Measurements from ENCODE around the gene ADAD2.
A peak's percentile ranks its signal among the peaks of the same experiment; 100 is the strongest.

The ADAD2 gene

DNA sequence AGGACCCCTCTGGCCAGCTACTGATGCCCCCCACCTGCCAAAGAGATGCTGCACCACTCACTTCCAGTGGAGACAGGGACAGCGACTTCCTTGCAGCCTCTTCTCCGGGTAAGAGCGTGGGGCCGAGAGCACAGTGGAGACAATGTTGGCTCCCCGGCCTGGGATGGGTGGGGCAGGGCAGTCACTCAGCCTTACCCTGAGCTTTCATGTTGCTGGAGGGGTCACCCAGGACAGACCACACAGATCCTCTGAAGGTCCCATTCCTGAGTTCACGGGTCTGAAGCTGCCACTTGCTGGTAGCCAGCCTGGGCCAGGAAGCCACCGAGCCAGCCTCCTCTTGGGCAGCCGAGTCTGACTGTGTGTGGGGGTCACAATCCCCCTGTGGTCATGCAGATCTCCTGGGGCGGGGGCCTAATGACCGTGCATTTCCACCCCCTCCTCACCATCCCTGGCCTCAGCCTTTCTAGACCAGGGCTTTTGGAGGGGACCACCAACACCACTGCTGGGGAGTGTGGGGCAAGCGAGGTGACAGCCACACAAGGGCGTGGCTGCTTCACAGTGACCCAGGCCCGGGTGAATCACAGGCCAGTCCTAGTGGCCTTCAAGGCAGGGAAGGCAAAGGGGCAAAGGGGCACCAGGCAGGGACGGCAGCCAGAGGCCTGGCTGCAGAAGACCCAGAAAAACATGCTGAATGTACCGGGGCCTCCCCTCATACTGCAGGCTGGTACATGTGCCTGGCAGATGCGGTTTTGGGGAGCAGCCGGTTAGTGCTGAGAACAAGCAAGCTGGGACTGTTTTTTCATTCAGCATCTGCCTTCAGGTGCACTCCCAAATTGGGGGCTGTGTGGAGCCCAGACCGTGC lies 14.5 kb upstream of the ADAD2 start:
- DNase-seq (ENCODE audit: low spot score), result no peak

- peak; percentile 54 for DNase-seq (ENCODE audit: low spot score)
Measured at GRCh38 chr16:84177741-84178073, 13.2 kb upstream of the ADAD2 start.

DNA sequence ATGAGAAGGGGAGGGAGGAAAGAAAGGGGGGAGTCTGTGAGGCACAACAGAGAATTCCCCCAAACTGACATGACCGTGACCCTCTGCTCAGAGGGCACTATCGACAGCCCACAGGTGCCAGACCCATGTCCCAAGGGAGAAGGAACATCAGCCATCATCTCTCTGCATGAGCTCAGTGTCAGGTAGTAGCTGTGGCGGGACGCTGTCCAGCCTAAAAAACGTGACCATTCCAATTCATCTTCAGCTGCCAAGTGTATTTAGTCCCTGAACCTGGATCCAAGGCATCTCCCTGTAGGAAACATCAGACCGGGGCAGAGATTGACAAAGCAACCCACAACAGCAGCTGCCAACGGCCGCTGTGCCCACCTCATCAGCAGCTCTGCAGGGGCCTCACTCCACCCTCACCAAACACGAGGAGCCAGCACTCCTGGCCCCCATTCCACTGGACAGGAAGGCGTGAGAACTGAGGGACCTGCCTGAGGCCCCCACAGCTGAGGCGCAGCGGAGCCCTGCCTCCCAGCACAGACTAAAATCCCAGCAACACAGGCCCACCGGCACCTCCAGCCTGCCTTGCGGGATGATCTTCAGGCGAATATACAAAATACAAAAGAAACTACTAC lies 12.7 kb upstream of the ADAD2 start:
- DNase-seq (ENCODE audit: low spot score), result no peak

DNA sequence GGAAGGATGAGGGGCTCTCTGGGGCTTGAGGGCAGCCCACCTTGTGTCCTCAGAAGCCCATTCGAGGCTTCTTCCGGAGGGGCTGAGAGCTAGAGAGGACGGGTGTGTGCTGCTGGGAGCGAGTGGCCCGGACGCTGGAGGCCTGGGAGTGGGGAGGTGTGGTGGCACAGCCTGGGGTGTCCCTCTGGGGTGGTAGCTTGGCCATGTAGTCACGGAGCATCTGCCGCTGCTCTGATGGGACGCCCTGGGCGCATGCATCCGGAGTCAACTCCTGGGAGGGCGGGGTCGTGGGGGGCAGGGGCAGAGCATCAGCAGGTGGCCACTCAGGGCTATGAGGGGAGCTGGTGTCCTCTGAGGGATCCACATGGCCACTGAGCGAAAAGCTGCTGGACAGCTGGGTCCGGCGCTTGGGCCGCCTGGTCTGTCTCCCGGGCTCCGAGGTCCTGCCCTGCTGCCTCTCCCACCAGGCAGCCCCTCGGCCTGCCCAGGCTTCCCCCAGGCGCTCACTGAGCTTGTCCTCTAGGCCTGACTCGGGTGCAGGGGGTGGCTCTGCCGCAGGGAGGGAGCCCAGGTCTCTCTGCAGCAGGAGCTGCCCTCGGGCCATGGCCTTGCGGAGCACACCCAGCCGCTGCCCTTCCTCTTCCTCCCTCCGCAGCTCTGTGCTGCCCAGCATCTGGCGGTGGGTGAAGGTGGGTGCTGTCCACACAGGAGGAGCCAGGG lies 11.9 kb upstream of the ADAD2 start:
- no peak for DNase-seq (ENCODE audit: low spot score)

- DNase-seq (ENCODE audit: low spot score), result no peak
Measured at GRCh38 chr16:84179612-84180320, 11.2 kb upstream of the ADAD2 start.

DNA sequence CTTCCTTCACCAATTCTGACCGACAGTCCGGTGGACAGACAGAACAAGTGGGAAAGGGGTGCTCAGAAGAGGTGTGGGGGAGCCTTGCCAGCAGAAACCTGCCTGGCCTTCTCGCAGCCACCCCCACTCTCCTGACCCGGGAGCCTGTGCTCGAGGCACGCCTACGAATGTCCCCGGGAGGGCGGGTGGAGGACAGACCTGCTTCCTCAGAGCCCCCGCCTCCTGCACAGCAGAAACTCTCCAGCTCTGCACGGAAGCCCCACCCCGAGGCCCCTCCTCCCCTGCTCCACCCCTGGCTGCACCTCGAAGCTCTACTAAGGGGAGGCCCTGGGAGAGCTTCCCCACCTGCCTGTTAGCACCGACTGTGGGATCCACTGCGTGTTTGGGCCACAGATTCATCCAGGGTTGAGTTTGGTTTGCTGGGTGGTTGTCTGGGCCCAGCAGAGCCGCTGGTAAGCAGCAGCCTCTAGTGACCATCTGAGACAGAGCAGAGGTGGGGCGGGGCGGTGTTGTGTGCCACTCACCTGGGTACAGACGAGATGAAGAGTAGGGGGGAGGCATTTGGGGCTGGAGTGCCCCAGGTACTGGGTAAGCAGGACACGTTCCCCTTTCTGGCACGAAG lies 10.3 kb upstream of the ADAD2 start:
- no peak for DNase-seq (ENCODE audit: low spot score)

- DNase-seq (ENCODE audit: low spot score), result no peak
Measured at GRCh38 chr16:84181144-84181915, 9.6 kb upstream of the ADAD2 start.

DNA sequence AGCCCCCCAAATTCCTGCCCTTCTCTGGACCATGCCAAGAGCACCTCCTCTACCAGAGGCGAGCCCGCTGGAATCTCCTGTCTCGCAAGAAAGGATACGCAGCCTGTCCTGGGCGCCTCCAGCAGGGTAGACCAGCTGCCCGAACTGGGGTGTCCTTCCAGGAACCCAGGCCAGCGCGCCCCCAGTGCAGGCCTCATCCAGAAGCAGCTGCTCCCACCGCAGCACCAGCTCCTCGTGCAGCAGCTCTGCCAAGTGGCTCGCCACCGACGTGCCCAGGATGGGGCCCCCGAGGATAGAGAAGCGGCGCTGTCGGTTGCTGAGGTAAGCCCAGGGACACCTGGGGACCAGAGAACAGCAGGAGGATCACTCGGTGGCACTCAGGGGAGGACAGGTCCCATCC lies 8.9 kb upstream of the ADAD2 start:
- no peak for DNase-seq (ENCODE audit: low spot score)

DNA sequence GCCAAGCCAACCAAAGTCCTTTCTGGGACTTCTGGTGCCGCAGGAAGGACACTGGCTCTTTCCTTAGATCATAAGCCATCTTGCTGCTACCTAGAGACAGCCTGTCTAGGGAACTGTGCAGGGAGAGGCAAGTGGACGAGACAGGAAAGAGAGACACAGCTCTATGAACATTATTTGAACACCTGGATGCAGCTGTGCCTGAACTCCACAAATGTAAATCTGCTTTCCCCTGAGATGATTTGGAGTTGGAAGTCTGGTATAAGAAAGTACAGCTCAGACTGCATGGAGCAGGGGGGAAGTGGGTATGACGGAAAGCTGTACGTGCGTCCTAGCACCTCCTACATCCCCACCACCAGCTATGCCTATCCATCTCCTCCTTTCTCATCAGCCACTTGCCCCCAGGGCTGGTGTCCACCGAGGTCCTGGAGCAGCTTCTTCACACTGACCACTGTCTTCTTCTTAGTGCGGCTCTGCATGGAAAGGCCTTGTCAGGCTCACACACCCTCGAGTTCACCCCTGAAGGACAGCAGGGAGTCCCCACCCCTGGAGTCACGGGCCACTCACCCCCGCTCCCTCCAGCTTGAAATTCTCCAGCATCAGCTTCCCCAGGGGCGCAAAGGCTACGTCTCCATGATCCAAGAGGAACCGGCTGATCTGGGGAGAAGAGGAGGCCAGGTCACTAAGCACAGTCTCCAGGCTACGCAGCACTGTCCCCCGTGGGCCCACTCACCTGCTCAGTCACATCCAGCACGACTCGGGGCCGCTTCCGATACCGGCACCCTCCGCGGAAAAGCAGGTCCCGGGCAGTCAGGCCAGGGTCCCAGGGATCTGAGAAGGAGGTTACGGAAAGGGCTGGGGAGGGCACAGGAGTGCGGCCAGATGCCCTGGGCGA lies 8.0 kb upstream of the ADAD2 start:
- DNase-seq (ENCODE audit: low spot score), result no peak

GRCh38 chr16:84183572-84183875 lies 7.4 kb upstream of the ADAD2 start:
- no peak for DNase-seq (ENCODE audit: low spot score)

GRCh38 chr16:84183911-84184591 lies 6.9 kb upstream of the ADAD2 start:
- no peak for DNase-seq (ENCODE audit: low spot score)

- no peak for DNase-seq (ENCODE audit: low spot score)
Measured at GRCh38 chr16:84184775-84185174, 6.2 kb upstream of the ADAD2 start.

GRCh38 chr16:84186685-84187437 lies 4.1 kb upstream of the ADAD2 start, which contains the start of gene TAF1C:
Gene TAF1C, minus strand, starts transcription at chr16:84187057. Its CDS starts 2,069 bp downstream, at chr16:84184988.
- DNase-seq (ENCODE audit: low spot score), result peak; percentile 86

- DNase-seq (ENCODE audit: low spot score), result no peak
Measured at GRCh38 chr16:84191466-84191865, 509 bp downstream of the ADAD2 start.

- no peak for DNase-seq (ENCODE audit: low spot score)
Measured at GRCh38 chr16:84193480-84193879, 2.5 kb downstream of the ADAD2 start.

- DNase-seq (ENCODE audit: low spot score), result no peak
Measured at GRCh38 chr16:84194018-84194417, 3.1 kb downstream of the ADAD2 start.

- DNase-seq (ENCODE audit: low spot score), result no peak
Measured at GRCh38 chr16:84194470-84195200, 3.7 kb downstream of the ADAD2 start.
